Thoracic aorta (tissue), 2 donors: ENCODE results near the gene CCDC121. TPM values are rescaled to one million over a fixed set of nuclear protein-coding genes. Genes with fewer than 3 reads are reported as not detected.

ENCODE experiments used
- ATAC-seq: fragments of 150-250 bp; one replicate; pipeline ENCODE4 v1.8.0; 2017; ENCODE audit warnings: low read depth; ENCODE audit not compliant: insufficient number of reproducible peaks, low FRiP score
- DNase-seq: peaks from one replicate; pipeline ENCODE4 v3.0.0-alpha.2; 2020; ENCODE audit warnings: low spot score
- H3K27ac ChIP-seq, 2 donors: fragments of 200-600 bp; sonication (generic); 1 replicate in 1 of 2; 2 replicates in 1 of 2; pipeline ENCODE4 v1.5.1; 2016; ENCODE audit warnings: mild to moderate bottlenecking in 2 of 2, moderate library complexity in 2 of 2
- H3K27me3 ChIP-seq: fragments of 200-600 bp; sonication (generic); replicated peaks from 2 replicates; pipeline ENCODE4 v1.6.0; 2016; ENCODE audit warnings: mild to moderate bottlenecking; ENCODE audit not compliant: insufficient read depth
- H3K36me3 ChIP-seq: fragments of 200-600 bp; sonication (generic); one replicate; pipeline ENCODE4 v1.5.1; 2016
- H3K4me1 ChIP-seq, 2 donors: fragments of 200-600 bp; sonication (generic); 1 replicate in 1 of 2; 2 replicates in 1 of 2; pipeline versions ENCODE4 v1.5.1 to v1.6.0; 2016; ENCODE audit warnings: low read depth in 2 of 2, mild to moderate bottlenecking in 1 of 2; ENCODE audit not compliant: control insufficient read depth in 1 of 2
- H3K4me3 ChIP-seq: fragments of 200-600 bp; sonication (generic); 2 replicates; pipeline ENCODE4 v1.5.1; 2016; ENCODE audit warnings: mild to moderate bottlenecking
- H3K9me3 ChIP-seq: fragments of 200-600 bp; sonication (generic); 2 replicates; pipeline ENCODE4 v1.5.1; 2016
- CTCF ChIP-seq: fragments of 200-600 bp; sonication (generic); IDR thresholded peaks from one replicate; pipeline ENCODE4 v1.5.1; 2019; ENCODE audit warnings: antibody characterized with exemption
- total RNA-seq, 2 donors: library from RNA; depleted of rRNA; stranded (reverse); fragments of >200 nt; gene quantifications; one replicate each; pipeline versions ENCODE4 v1.1.0 to v1.2.3, GENCODE V29; 2016

CCDC121 gene
- total RNA-seq, 2 donors from 2014 or later, result 1.9 to 2.5 TPM

GRCh38 chr2:27647737-27648136 lies 18.9 kb upstream of the CCDC121 start:
- Histone ChIP-seq H3K4me1 (no peaks in the 10 kb centered on the region), H3K9me3 (no peaks in the 10 kb centered on the region), H3K36me3 (peaks cover 39% of the 10 kb centered on the region), H3K4me3 (no peak overlapping the region), H3K27me3 (no peaks in the 10 kb centered on the region), H3K27ac (no peak overlapping the region)
- no peak for TF ChIP-seq CTCF
- no peak for DNase-seq
- no peak for ATAC-seq

- no peak for ATAC-seq
- Histone ChIP-seq H3K27me3 (no peaks in the 10 kb centered on the region), H3K4me3 (no peak overlapping the region), H3K36me3 (peaks cover 39% of the 10 kb centered on the region), H3K27ac (no peak overlapping the region), H3K4me1 (no peaks in the 10 kb centered on the region), H3K9me3 (no peaks in the 10 kb centered on the region)
- no peak for DNase-seq
- TF ChIP-seq CTCF, result no peak
Observed at GRCh38 chr2:27647289-27647688, 18.5 kb upstream of the CCDC121 start.

- H3K36me3 ChIP-seq, result peaks cover 41% of the 10 kb centered on the region
- no peaks in the 10 kb centered on the region for H3K9me3 ChIP-seq
- no peak for ATAC-seq
- H3K4me3 ChIP-seq, result no peak overlapping the region
- no peak for TF ChIP-seq CTCF
- no peaks in the 10 kb centered on the region for H3K4me1 ChIP-seq
- DNase-seq, result no peak
- H3K27ac ChIP-seq, result no peak overlapping the region
- no peaks in the 10 kb centered on the region for H3K27me3 ChIP-seq
Observed at GRCh38 chr2:27645197-27645596, 16.4 kb upstream of the CCDC121 start.

DNA sequence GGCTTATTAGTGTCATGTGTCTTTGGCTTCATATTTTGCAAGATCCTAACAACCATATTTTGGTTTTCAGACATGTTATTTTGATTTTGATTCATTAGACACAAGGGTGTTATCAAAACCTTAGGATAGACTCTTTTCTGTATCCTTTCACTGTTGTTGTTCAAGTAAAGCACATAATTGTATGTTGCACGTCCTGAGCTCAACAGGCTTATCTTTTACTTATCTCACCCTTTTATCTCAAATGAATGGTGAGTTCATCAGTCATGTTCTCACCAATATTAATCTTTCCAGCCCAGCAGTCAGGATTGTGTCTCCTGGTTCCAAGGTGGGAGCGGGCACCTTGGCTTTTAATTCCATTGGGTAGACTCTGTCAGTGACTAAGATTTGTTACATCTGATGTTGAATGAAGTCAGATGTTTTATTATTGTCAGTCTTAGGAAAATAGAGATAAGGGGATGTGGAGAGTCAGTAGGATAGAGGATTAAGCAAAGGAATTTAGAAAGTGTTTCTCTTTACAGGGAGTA lies 12.0 kb upstream of the CCDC121 start:
- H3K4me1 ChIP-seq, result no peaks in the 10 kb centered on the region
- no peak for TF ChIP-seq CTCF
- no peak for ATAC-seq
- H3K36me3 ChIP-seq, result peaks cover 43% of the 10 kb centered on the region
- no peaks in the 10 kb centered on the region for H3K9me3 ChIP-seq
- no peak overlapping the region for H3K4me3 ChIP-seq
- no peak overlapping the region for H3K27ac ChIP-seq
- DNase-seq, result no peak
- no peaks in the 10 kb centered on the region for H3K27me3 ChIP-seq

GRCh38 chr2:27638709-27639108 lies 9.9 kb upstream of the CCDC121 start:
- Histone ChIP-seq H3K9me3 (no peaks in the 10 kb centered on the region), H3K27ac (no peak overlapping the region), H3K4me3 (no peak overlapping the region), H3K36me3 (peaks cover 59% of the 10 kb centered on the region), H3K4me1 (no peaks in the 10 kb centered on the region), H3K27me3 (no peaks in the 10 kb centered on the region)
- no peak for ATAC-seq
- no peak for TF ChIP-seq CTCF
- DNase-seq, result no peak
